LNCaP clone FGC (cell line): Measurements from ENCODE around the gene DLG1.
"Not testable (repeated sequence)": the region's sequence is repeated elsewhere in the genome, so short reads cannot be mapped to it uniquely, and the experiment has no call there.

ENCODE experiments used
- DNase-seq: peaks from one replicate; pipeline ENCODE4 v3.0.0-alpha.2; 2011; ENCODE audit warnings: low read depth
- H3K4me3 ChIP-seq: 2 replicates; pipeline ENCODE4 v1.5.1; 2011; ENCODE audit warnings: mild to moderate bottlenecking, low read depth, low read length, control low read depth
- CTCF ChIP-seq: IDR thresholded peaks from 2 replicates; pipeline ENCODE4 v1.5.1; 2012; ENCODE audit warnings: mild to moderate bottlenecking; ENCODE audit not compliant: control insufficient read depth, insufficient read depth; ENCODE audit errors: extremely low read depth

The DLG1 gene

GRCh38 chr3:197202694-197203093 is 95.7 kb downstream of the DLG1 start:
- H3K4me3 ChIP-seq = no peak overlapping the region
- no peak for TF ChIP-seq CTCF
- DNase-seq = no peak

GRCh38 chr3:197201791-197202452 is 96.5 kb downstream of the DLG1 start:
- no peak for TF ChIP-seq CTCF
- no peak overlapping the region for H3K4me3 ChIP-seq
- no peak for DNase-seq

GRCh38 chr3:197200856-197201255 is 97.6 kb downstream of the DLG1 start:
- DNase-seq = not testable (repeated sequence)

DNA sequence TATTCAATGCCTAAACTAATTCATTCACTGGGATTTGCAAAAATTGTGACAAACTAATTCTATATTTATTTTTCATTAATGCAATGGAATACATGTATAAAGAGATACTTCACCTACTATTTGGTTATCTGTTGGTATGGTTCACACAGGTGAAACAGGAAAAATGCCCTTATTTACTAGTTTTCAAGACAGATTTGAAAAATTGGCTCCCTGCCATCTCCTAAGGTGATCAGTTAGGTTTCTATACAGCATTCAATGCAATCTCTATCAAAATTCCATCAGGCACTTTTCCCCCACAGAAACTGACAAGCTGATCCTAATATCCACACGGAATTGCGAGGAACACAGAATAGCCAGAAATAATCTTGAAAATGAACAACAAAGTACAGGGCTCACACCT is 101.1 kb downstream of the DLG1 start:
- H3K4me3 ChIP-seq = no peak overlapping the region
- TF ChIP-seq CTCF = no peak
- DNase-seq = no peak

More at GRCh38 chr3:197200856-197201255, 97.6 kb downstream of the DLG1 start:
- H3K4me3 ChIP-seq = not testable (repeated sequence)

DNA sequence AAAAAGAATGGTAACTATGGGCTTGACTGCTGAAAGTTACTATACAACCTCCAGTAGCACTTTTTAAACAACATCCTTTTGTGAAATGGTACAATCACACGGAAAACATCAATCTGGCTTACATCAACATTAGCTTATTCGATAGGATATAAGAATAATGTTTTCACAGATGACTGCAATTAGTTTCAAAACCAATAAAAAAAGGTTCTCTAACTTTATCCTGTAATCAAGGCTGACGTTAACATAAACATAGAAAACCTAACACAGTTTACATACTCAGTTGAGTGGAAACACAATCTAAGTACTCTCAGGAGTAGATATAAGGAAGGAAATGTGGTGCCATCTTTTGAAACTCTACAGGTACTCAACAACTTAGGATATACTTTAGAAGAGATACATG is 102.2 kb downstream of the DLG1 start:
- H3K4me3 ChIP-seq = no peak overlapping the region
- no peak for DNase-seq
- TF ChIP-seq CTCF = no peak

DNA sequence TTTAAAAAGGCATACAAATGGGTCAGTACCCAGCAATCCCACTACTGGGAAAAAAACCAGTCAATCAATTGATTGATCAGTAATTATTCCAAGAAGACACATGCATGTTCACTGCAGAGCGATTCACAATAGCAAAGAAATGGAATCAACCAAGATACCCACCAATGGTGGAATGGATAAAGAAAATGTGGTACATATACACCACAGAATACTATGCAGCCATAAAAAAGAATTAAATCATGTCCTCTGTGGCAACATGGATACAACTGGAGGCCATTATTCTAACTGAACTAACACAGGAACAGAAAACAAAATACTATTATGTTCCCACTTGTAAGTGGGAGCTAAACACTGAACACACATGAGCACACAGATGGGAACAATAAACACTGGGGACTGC is 103.1 kb downstream of the DLG1 start:
- TF ChIP-seq CTCF = no peak
- no peak for DNase-seq
- no peak overlapping the region for H3K4me3 ChIP-seq

- DNase-seq = not testable (repeated sequence)
These were observed 104.7 kb downstream of the DLG1 start for GRCh38 chr3:197193759-197194158.

DNA sequence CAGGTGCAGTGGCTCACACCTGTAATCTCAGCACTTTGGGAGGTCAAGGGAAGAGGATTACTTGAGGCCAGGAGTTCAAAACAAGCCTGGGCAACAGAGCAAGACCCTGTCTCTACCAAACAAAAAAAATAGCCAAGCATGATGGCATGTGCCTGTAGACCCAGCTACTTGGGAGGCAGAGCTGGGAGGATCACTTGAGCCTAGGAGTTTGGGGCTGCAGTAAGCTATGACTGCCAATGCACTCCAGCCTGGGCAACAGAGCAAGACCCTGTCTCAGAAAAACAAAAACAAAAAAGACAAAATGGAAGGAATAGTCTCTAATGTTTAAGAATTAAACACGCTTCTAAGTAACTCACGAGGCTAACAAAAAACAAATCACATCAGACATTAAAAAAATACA is 106.5 kb downstream of the DLG1 start:
- DNase-seq = no peak
- no peak overlapping the region for H3K4me3 ChIP-seq
- TF ChIP-seq CTCF = no peak

More at GRCh38 chr3:197193759-197194158, 104.7 kb downstream of the DLG1 start:
- H3K4me3 ChIP-seq = not testable (repeated sequence)
